ENCODE measurements around the gene TM4SF5.

TM4SF5 gene

DNA sequence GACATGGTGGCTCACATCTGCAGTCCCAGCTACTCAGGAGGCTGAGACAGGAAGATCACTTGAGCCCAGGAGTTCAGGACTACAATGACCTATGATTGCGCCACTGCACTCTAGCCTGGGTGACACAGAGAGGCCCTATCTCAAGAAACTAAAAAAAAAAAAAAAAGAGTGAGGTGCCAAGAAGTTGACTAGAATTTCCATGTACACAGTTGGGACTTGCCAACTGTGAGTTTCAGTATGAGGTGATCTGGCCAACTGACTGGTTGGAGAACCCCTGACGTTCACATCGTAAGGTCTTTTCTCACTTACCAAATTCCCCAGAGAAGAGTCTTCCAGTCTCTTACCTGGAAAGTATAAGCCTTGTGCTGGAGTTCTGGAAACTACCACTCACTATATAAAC is 43.6 kb upstream of the TM4SF5 start:
- no peaks in the 10 kb centered on the region for H3K4me1 ChIP-seq (ENCODE audit: low read depth, poor library complexity, severe bottlenecking)
- H3K4me3 ChIP-seq (IDR thresholded peaks at IDR 0.05; ENCODE audit: insufficient read depth, low read depth, low read length): no peak overlapping the region
- H3K27me3 ChIP-seq (ENCODE audit: insufficient read depth, low read depth): no peaks in the 10 kb centered on the region
- no peaks in the 10 kb centered on the region for H3K36me3 ChIP-seq (ENCODE audit: insufficient read depth)
- H3K4me2 ChIP-seq: no peak overlapping the region
- TF ChIP-seq, protein P1, sequence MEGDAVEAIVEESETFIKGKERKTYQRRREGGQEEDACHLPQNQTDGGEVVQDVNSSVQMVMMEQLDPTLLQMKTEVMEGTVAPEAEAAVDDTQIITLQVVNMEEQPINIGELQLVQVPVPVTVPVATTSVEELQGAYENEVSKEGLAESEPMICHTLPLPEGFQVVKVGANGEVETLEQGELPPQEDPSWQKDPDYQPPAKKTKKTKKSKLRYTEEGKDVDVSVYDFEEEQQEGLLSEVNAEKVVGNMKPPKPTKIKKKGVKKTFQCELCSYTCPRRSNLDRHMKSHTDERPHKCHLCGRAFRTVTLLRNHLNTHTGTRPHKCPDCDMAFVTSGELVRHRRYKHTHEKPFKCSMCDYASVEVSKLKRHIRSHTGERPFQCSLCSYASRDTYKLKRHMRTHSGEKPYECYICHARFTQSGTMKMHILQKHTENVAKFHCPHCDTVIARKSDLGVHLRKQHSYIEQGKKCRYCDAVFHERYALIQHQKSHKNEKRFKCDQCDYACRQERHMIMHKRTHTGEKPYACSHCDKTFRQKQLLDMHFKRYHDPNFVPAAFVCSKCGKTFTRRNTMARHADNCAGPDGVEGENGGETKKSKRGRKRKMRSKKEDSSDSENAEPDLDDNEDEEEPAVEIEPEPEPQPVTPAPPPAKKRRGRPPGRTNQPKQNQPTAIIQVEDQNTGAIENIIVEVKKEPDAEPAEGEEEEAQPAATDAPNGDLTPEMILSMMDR (conservative IDR thresholded peaks at IDR 0.05; ENCODE audit: low read depth, low read length): no peak
- no peak overlapping the region for H3K9ac ChIP-seq
- no peak overlapping the region for H3K27ac ChIP-seq
- no peak overlapping the region for H2AFZ ChIP-seq (ENCODE audit: low read depth)
- H4K20me1 ChIP-seq (ENCODE audit: insufficient read depth): no peaks in the 10 kb centered on the region
- no peaks in the 10 kb centered on the region for H3K79me2 ChIP-seq (ENCODE audit: insufficient read depth, low read depth)

DNA sequence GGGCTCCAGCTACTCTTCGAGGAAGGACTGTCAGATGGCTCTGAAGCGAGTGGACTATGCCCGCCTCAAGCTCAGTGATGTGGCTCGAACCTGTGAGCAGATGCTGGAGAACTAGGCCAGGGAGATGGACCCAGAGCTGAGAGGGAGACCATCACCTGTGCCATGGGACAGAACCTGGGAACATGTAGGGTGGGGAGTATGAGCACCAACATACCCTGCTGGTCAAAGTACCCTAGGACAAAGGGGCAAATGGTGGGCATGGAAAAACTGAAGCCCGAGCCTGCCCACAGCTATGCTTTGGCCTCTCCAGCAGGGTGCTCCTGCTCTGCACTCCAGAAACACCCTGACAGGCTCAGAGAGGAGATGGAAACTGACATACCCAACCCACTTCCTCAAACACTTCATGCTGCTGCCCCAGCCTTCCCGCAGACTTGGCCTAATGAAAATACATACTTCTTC is 38.6 kb upstream of the TM4SF5 start:
- TF ChIP-seq, protein P1 (conservative IDR thresholded peaks at IDR 0.05; ENCODE audit: low read depth, low read length): no peak
- Histone ChIP-seq H3K27me3 (ENCODE audit: insufficient read depth, low read depth) (no peaks in the 10 kb centered on the region), H3K79me2 (ENCODE audit: insufficient read depth, low read depth) (no peaks in the 10 kb centered on the region), H3K36me3 (ENCODE audit: insufficient read depth) (no peaks in the 10 kb centered on the region), H3K27ac (no peak overlapping the region), H4K20me1 (ENCODE audit: insufficient read depth) (no peaks in the 10 kb centered on the region), H3K4me1 (ENCODE audit: low read depth, poor library complexity, severe bottlenecking) (no peaks in the 10 kb centered on the region), H3K4me3 (IDR thresholded peaks at IDR 0.05; ENCODE audit: insufficient read depth, low read depth, low read length) (no peak overlapping the region), H3K4me2 (no peak overlapping the region), H3K9ac (no peak overlapping the region), H2AFZ (ENCODE audit: low read depth) (no peak overlapping the region)

DNA sequence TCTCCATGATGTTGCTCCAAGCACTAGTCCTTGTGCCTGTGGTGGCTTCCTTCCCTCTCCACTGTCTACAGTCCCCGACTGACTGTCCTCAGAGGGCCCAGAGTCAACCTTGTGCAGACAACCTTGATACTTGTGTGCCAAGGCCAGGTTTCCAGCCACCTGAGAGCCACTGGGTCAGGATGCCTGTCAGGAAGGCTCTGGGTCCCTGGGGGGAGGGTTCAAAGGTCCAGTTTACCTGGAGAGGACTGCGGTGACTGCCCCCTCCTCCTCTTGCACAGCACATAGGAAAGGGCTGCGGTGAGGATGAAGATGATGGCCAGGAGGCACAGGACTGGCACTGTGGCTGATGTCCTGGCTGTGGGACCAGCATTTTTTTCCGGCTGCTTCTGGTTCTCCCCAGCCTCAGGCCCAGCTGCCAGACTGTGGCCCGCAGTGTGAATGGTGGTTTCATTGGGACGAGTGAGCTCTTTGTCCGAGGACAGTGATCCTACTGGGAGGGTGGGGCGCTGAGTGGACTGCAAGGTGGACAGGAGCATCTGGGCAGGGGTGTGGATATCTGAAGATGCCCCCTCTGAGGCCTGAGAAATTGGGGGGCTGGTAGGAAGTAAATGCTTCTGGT is 36.7 kb upstream of the TM4SF5 start:
- Histone ChIP-seq H3K9ac (no peak overlapping the region), H2AFZ (ENCODE audit: low read depth) (no peak overlapping the region), H3K4me1 (ENCODE audit: low read depth, poor library complexity, severe bottlenecking) (no peaks in the 10 kb centered on the region), H3K27me3 (ENCODE audit: insufficient read depth, low read depth) (0 out of 2 replicates have a peak, but pooled peaks cover 2% of the 10 kb centered on the region), H3K36me3 (ENCODE audit: insufficient read depth) (no peaks in the 10 kb centered on the region), H3K27ac (no peak overlapping the region), H3K4me2 (no peak overlapping the region), H3K79me2 (ENCODE audit: insufficient read depth, low read depth) (no peaks in the 10 kb centered on the region), H3K4me3 (IDR thresholded peaks at IDR 0.05; ENCODE audit: insufficient read depth, low read depth, low read length) (no peak overlapping the region), H4K20me1 (ENCODE audit: insufficient read depth) (no peaks in the 10 kb centered on the region)
- TF ChIP-seq, protein P1 (conservative IDR thresholded peaks at IDR 0.05; ENCODE audit: low read depth, low read length): no peak

DNA sequence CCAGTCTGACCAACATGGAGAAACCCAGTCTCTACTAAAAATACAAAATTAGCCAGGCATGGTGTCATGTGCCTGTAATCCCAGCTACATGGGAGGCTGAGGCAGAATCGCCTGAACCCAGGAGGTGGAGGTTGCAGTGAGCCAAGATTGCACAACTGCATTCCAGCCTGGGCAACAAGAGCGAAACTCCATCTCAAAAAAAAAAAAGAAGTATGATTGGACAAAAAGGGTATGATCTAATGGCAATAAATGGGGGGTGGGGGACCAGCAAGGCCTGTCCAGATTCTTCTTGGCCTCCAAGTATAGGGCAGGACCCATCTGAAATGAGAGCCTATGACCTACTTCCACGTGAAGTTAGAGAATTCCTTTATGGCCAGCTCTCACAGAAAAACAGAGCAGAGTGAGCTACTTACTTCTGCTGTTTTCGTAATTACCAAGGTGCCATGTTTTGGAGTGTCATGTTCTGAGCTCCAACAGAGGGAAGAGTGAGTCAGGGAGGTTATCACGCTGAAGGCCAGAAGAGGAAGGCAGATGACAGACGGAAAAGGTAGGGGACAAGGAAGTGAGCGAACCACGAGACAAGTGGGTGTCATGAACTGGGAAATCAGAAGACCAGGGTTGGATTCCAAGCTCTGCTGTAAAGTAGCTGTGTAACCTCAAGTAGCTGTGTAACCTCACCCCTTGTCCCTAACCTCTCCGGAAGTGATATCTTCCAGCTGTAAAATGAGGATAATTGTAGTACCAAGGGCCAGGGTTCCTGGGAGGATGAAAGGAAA is 35.6 kb upstream of the TM4SF5 start:
- no peaks in the 10 kb centered on the region for H3K79me2 ChIP-seq (ENCODE audit: insufficient read depth, low read depth)
- no peaks in the 10 kb centered on the region for H3K36me3 ChIP-seq (ENCODE audit: insufficient read depth)
- no peak overlapping the region for H3K27ac ChIP-seq
- no peak overlapping the region for H3K4me2 ChIP-seq
- no peak overlapping the region for H3K9ac ChIP-seq
- H3K4me1 ChIP-seq (ENCODE audit: low read depth, poor library complexity, severe bottlenecking): no peaks in the 10 kb centered on the region
- no peaks in the 10 kb centered on the region for H4K20me1 ChIP-seq (ENCODE audit: insufficient read depth)
- TF ChIP-seq, protein P1 (conservative IDR thresholded peaks at IDR 0.05; ENCODE audit: low read depth, low read length): no peak
- H3K4me3 ChIP-seq (IDR thresholded peaks at IDR 0.05; ENCODE audit: insufficient read depth, low read depth, low read length): no peak overlapping the region
- no peak overlapping the region for H2AFZ ChIP-seq (ENCODE audit: low read depth)
- H3K27me3 ChIP-seq (ENCODE audit: insufficient read depth, low read depth): 0 out of 2 replicates have a peak, but pooled peaks cover 2% of the 10 kb centered on the region
